ENCODE measurements around the gene DLG3. TPM values are rescaled to one million over a fixed set of nuclear protein-coding genes. Genes with fewer than 3 reads are reported as not detected.

Gene DLG3
- total and polyA plus RNA-seq, 5 experiments from 2014 or later = 2.3 to 6.7 (median 5.6) TPM

Other genes with a start within 250 kb of the DLG3 start
- not detected for gene AWAT1, start 210.2 kb upstream of the DLG3 start, total RNA-seq
- not detected for gene AWAT1, start 210.2 kb upstream of the DLG3 start, polyA plus RNA-seq
- gene P2RY4, start 184.6 kb upstream of the DLG3 start, total RNA-seq = under 1 TPM; 0.55 to 0.75 TPM
- not detected for gene P2RY4, start 184.6 kb upstream of the DLG3 start, polyA plus RNA-seq
- not detected for gene ARR3, start 176.5 kb upstream of the DLG3 start, total RNA-seq
- gene ARR3, start 176.5 kb upstream of the DLG3 start, polyA plus RNA-seq = not detected
- not detected for gene RAB41, start 162.7 kb upstream of the DLG3 start, total RNA-seq
- gene RAB41, start 162.7 kb upstream of the DLG3 start, polyA plus RNA-seq = not detected
- 10 to 100 TPM; 13.2 to 14.5 TPM for gene PDZD11, start 154.9 kb upstream of the DLG3 start, total RNA-seq
- gene PDZD11, start 154.9 kb upstream of the DLG3 start, polyA plus RNA-seq = 10 to 100 TPM; 27.5 to 36.1 (median 29.2) TPM
- gene KIF4A, start 154.7 kb upstream of the DLG3 start, total RNA-seq = under 1 TPM; 0.08 TPM
- gene KIF4A, start 154.7 kb upstream of the DLG3 start, polyA plus RNA-seq = not detected
- not detected for gene GDPD2, start 21.5 kb upstream of the DLG3 start, total RNA-seq
- gene GDPD2, start 21.5 kb upstream of the DLG3 start, polyA plus RNA-seq = not detected

All from naive thymus-derived CD8-positive, alpha-beta T cell (primary cell).